Activated naive CD4-positive, alpha-beta T cell treated with Interleukin-2 at 50 U/mL for 16 hours (primary cell): ENCODE results near the gene LANCL2.

Source experiments
- DNase-seq: peaks from one replicate; pipeline ENCODE4 v3.0.0-alpha.2; 2020

LANCL2 gene

GRCh38 chr7:55472928-55473725 lies 108.0 kb downstream of the LANCL2 start:
- DNase-seq, result no peak

- DNase-seq, result no peak
These were observed 108.8 kb downstream of the LANCL2 start for GRCh38 chr7:55473932-55474331.

- DNase-seq, result no peak
These were observed 110.1 kb downstream of the LANCL2 start for GRCh38 chr7:55474944-55475854.

- no peak for DNase-seq
These were observed 111.0 kb downstream of the LANCL2 start for GRCh38 chr7:55475855-55476803.

GRCh38 chr7:55476852-55477780 lies 112.0 kb downstream of the LANCL2 start:
- DNase-seq, result no peak

GRCh38 chr7:55477781-55478374 lies 112.7 kb downstream of the LANCL2 start:
- no peak for DNase-seq

- DNase-seq, result no peak
These were observed 113.6 kb downstream of the LANCL2 start for GRCh38 chr7:55478700-55479099.

GRCh38 chr7:55481155-55481554 lies 116.0 kb downstream of the LANCL2 start:
- DNase-seq, result no peak

- DNase-seq, result no peak
These were observed 117.9 kb downstream of the LANCL2 start for GRCh38 chr7:55483046-55483445.
